GM12891 (cell line): ENCODE results near the gene SUN5.

Experiments
- DNase-seq: peaks from one replicate; pipeline ENCODE4 v3.0.0; 2011; ENCODE audit warnings: low spot score; ENCODE audit not compliant: insufficient read length
- FAIRE-seq: peaks from 2 replicates; lab custom pipeline; 2011; peaks lifted over from hg19 to GRCh38; lab: Jason Lieb, UNC
- PAX5 ChIP-seq: IDR thresholded peaks from 2 replicates; pipeline ENCODE4 v1.6.1; 2011; ENCODE audit warnings: low read length, moderate library complexity, mild to moderate bottlenecking; ENCODE audit not compliant: insufficient read depth, severe bottlenecking
- POLR2A ChIP-seq: IDR thresholded peaks from 2 replicates; pipeline ENCODE4 v1.6.1; 2011; ENCODE audit warnings: low read depth, low read length, control low read depth
- POLR2AphosphoS5 ChIP-seq: IDR thresholded peaks from 2 replicates; pipeline ENCODE4 v1.6.1; 2011; ENCODE audit warnings: low read depth, low read length, control low read depth
- POU2F2 ChIP-seq: IDR thresholded peaks from 2 replicates; pipeline ENCODE4 v1.6.1; 2011; ENCODE audit warnings: low read depth, mild to moderate bottlenecking, control low read depth, low read length, moderate library complexity
- SPI1 ChIP-seq: IDR thresholded peaks from 2 replicates; pipeline ENCODE4 v1.6.1; 2011; ENCODE audit warnings: low read depth, low read length, control low read depth
- TAF1 ChIP-seq: IDR thresholded peaks from 2 replicates; pipeline ENCODE4 v1.6.1; 2011; ENCODE audit warnings: low read depth, low read length, control low read depth

Gene SUN5

GRCh38 chr20:33027769-33028751 lies 23.8 kb upstream of the SUN5 start:
- DNase-seq (no peak), FAIRE-seq (no peak)

DNA sequence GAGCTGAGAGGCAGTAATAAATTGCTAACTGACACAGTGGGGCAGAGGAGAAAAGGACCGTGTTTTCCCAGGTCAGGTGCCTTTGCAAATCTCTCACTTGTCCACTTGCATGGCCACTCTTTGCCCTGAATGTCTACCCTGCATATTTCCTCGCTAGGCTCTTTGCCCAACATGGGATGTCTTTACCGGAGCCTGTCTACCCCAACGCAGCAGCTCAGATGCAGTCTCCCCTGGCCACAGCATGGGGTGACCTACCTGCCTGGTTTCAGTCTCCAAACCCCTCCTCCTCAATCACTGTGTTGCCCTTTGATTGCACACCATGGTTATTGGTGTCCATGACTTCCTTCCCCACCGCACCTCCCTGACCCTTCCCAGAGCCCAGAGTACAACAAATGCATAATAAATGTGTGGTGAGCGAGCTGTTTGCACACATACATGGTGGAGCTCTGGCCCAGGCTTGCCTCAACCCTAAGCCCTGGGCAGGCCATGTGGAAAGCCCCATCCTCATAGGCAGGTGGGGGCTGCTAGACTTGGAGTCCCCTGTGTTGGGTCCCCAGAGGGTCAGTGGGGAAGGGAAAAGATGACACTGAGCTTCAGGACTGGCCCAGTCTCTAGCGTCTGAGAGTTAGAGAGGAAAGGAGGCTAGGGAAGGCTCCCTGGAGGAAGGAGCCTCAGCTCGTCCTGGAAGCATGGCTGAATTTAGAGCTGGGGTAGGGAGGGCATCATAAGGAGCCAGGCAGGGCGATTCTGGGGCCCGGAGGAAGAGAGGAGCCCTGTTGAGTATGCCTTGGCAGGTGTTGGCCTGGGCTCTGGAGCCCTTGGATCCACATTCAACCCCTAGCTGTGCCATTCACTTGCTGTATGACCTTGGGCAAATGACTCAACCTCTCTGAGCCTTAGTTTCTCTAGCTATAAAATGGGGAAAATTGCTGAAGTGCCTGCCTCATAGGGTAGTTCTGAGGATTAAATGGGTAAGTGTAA lies 22.8 kb upstream of the SUN5 start:
- no peak for FAIRE-seq
- TF ChIP-seq SPI1 (no peak), POLR2AphosphoS5 (no peak), TAF1 (no peak), POU2F2 (no peak), POLR2A (no peak), PAX5 (no peak)

More at GRCh38 chr20:33027769-33028751, 23.8 kb upstream of the SUN5 start:
- TF ChIP-seq POLR2AphosphoS5 (no peak), TAF1 (no peak), SPI1 (no peak), POLR2A (no peak), POU2F2 (no peak), PAX5 (no peak)

GRCh38 chr20:33026072-33026778 lies 22.0 kb upstream of the SUN5 start:
- FAIRE-seq (no peak), DNase-seq (no peak)
- TF ChIP-seq TAF1 (no peak), SPI1 (no peak), POLR2AphosphoS5 (no peak)

More for the DNA sequence above, 22.8 kb upstream of the SUN5 start:
- no peak for DNase-seq

DNA sequence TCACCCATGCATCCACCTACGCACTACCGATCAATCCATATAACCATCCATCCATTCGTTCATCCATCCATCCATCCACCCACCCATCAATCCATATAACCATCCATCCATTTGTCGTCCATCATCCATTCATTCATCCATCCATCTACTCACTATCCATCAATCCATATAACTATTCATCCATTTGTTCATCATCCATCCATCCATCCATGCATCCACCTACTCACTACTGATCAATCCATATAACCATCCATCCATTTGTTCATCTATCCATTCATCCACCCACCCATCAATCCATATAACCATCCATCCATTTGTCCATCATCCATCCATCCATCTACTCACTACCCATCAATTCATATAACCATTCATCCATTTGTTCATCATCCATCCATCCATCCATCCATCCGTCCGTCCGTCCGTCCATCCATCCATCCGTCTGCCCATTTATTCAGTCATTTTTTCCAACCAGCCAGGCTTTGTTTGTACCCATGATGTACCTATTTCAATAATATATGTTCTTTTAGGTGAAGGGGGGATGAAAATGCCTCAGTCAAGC lies 21.2 kb upstream of the SUN5 start:
- TF ChIP-seq POLR2A (no peak), POU2F2 (no peak), SPI1 (no peak), PAX5 (no peak), TAF1 (no peak)
- FAIRE-seq (no peak), DNase-seq (no peak)

- FAIRE-seq (no peak), DNase-seq (no peak)
- no peak for TF ChIP-seq PAX5
- TF ChIP-seq SPI1, result no peak
- no peak for TF ChIP-seq POU2F2
- no peak for TF ChIP-seq POLR2AphosphoS5
These were observed 20.5 kb upstream of the SUN5 start for GRCh38 chr20:33024609-33025317.

DNA sequence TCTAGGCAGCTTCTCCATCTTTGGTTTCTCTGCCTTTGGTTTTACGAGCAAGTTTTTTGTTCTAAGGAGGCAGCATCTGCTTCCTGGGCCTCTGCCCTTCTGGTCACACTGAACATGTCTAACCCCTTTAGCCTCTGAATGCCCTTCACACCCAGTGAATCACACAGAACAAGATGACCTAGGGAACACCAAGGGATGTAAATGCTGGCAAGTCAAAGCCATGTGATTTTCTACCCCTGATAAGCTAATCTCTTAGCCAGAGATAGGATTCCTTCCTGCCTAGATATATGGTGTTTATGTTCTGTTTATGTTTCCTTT lies 20.0 kb upstream of the SUN5 start:
- TF ChIP-seq TAF1 (no peak), SPI1 (no peak), PAX5 (no peak), POLR2A (no peak), POU2F2 (no peak), POLR2AphosphoS5 (no peak)
- DNase-seq (no peak), FAIRE-seq (no peak)

GRCh38 chr20:33023439-33024242 lies 19.4 kb upstream of the SUN5 start:
- DNase-seq (no peak), FAIRE-seq (no peak)
- TF ChIP-seq PAX5 (no peak), POLR2AphosphoS5 (no peak), TAF1 (no peak), SPI1 (no peak), POLR2A (no peak), POU2F2 (no peak)
